ENCODE measurements around the gene VCL. TPM values are rescaled to one million over a fixed set of nuclear protein-coding genes. Genes with fewer than 3 reads are reported as not detected.
A peak's percentile ranks its signal among the peaks of the same experiment; 100 is the strongest.

The VCL gene
- total RNA-seq, 1 donor from 2014 or later: 74.6 TPM

GRCh38 chr10:74039561-74040145 lies 41.7 kb downstream of the VCL start:
- intact Hi-C loops (cut with DNase I): no loop called here
- Histone ChIP-seq H3K9me3 (no peaks in the 10 kb centered on the region), H3K36me3 (peaks cover 0 to 18% of the 10 kb centered on the region in 2 donors), H3K4me1 (peaks cover 40% of the 10 kb centered on the region), H3K4me3 (no peak overlapping the region), H3K27ac (peak overlapping the region; percentile 80), H3K27me3 (no peaks in the 10 kb centered on the region)
- peak in 1 of 2 donors; percentile 90 for DNase-seq (ENCODE audit: extremely low spot score in 2 of 2)
- TF ChIP-seq POLR2AphosphoS5 (IDR thresholded peaks at IDR 0.05; ENCODE audit: insufficient read depth in 1 of 2, low read depth in 1 of 2): peak in 1 of 2 donors; percentile 18
- TF ChIP-seq, protein P1, sequence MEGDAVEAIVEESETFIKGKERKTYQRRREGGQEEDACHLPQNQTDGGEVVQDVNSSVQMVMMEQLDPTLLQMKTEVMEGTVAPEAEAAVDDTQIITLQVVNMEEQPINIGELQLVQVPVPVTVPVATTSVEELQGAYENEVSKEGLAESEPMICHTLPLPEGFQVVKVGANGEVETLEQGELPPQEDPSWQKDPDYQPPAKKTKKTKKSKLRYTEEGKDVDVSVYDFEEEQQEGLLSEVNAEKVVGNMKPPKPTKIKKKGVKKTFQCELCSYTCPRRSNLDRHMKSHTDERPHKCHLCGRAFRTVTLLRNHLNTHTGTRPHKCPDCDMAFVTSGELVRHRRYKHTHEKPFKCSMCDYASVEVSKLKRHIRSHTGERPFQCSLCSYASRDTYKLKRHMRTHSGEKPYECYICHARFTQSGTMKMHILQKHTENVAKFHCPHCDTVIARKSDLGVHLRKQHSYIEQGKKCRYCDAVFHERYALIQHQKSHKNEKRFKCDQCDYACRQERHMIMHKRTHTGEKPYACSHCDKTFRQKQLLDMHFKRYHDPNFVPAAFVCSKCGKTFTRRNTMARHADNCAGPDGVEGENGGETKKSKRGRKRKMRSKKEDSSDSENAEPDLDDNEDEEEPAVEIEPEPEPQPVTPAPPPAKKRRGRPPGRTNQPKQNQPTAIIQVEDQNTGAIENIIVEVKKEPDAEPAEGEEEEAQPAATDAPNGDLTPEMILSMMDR (IDR thresholded peaks at IDR 0.05): no peak

GRCh38 chr10:74040200-74041126 lies 42.5 kb downstream of the VCL start:
- intact Hi-C loops (cut with DNase I): no loop called here
- TF ChIP-seq POLR2AphosphoS5 (IDR thresholded peaks at IDR 0.05; ENCODE audit: insufficient read depth in 1 of 2, low read depth in 1 of 2) (no peak), POLR2A (IDR thresholded peaks at IDR 0.05) (no peak)
- TF ChIP-seq, protein P1 (IDR thresholded peaks at IDR 0.05): no peak
- no peak overlapping the region for H3K4me3 ChIP-seq
- H3K27ac ChIP-seq: peak overlapping the region; percentile 80
- no peaks in the 10 kb centered on the region for H3K27me3 ChIP-seq
- peaks cover 0 to 23% of the 10 kb centered on the region in 2 donors for H3K36me3 ChIP-seq
- peaks cover 38% of the 10 kb centered on the region for H3K4me1 ChIP-seq
- H3K9me3 ChIP-seq: no peaks in the 10 kb centered on the region
- DNase-seq (ENCODE audit: extremely low spot score in 2 of 2): no peak

GRCh38 chr10:74044419-74044818 lies 46.5 kb downstream of the VCL start:
- intact Hi-C loops (cut with DNase I): no loop called here
- Histone ChIP-seq H3K27ac (no peak overlapping the region), H3K27me3 (no peaks in the 10 kb centered on the region), H3K36me3 (peaks cover 0 to 17% of the 10 kb centered on the region in 2 donors), H3K4me1 (peaks cover 36% of the 10 kb centered on the region), H3K9me3 (no peaks in the 10 kb centered on the region), H3K4me3 (no peak overlapping the region)
- TF ChIP-seq, protein P1 (IDR thresholded peaks at IDR 0.05): no peak
- TF ChIP-seq POLR2AphosphoS5 (IDR thresholded peaks at IDR 0.05; ENCODE audit: insufficient read depth in 1 of 2, low read depth in 1 of 2): no peak
- TF ChIP-seq POLR2A (IDR thresholded peaks at IDR 0.05): no peak
- no peak for DNase-seq (ENCODE audit: extremely low spot score in 2 of 2)

DNA sequence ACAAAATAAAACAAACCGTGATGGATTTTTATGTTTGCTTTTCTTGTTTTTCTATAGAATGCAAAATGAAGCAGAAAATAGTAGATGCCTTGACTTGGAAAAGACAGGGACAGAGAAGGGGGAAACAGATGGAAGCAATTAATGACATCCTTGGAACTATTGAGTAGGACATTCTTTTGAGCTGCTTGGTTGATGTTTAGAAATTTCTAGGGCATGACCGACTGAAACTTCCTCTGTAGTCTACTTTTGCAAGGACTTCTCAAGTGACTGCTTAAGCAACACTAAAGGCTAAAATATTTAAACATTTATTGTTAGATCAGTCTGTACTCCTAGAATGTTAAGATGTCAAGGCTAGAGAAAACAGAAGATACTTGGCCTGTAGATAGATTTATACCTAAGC lies 49.4 kb downstream of the VCL start:
- peak overlapping the region; percentile 60 for H3K27ac ChIP-seq
- TF ChIP-seq POLR2AphosphoS5 (IDR thresholded peaks at IDR 0.05; ENCODE audit: insufficient read depth in 1 of 2, low read depth in 1 of 2) (no peak), POLR2A (IDR thresholded peaks at IDR 0.05) (no peak)
- TF ChIP-seq, protein P1 (IDR thresholded peaks at IDR 0.05): no peak
- H3K4me1 ChIP-seq: peaks cover 45% of the 10 kb centered on the region
- H3K27me3 ChIP-seq: no peaks in the 10 kb centered on the region
- H3K9me3 ChIP-seq: no peaks in the 10 kb centered on the region
- H3K36me3 ChIP-seq: peaks cover 0 to 17% of the 10 kb centered on the region in 2 donors
- intact Hi-C loops (cut with DNase I): no loop called here
- no peak for DNase-seq (ENCODE audit: extremely low spot score in 2 of 2)
- H3K4me3 ChIP-seq: no peak overlapping the region

Data from vagina (tissue), 2 donors.